ENCODE measurements around the gene CSNK1G1. TPM values are rescaled to one million over a fixed set of nuclear protein-coding genes. Genes with fewer than 3 reads are reported as not detected.

The CSNK1G1 gene
- polyA plus RNA-seq, 2 of the 4 experiments (the other 2 are of a cell fraction): 11.0 to 36.3 TPM

DNA sequence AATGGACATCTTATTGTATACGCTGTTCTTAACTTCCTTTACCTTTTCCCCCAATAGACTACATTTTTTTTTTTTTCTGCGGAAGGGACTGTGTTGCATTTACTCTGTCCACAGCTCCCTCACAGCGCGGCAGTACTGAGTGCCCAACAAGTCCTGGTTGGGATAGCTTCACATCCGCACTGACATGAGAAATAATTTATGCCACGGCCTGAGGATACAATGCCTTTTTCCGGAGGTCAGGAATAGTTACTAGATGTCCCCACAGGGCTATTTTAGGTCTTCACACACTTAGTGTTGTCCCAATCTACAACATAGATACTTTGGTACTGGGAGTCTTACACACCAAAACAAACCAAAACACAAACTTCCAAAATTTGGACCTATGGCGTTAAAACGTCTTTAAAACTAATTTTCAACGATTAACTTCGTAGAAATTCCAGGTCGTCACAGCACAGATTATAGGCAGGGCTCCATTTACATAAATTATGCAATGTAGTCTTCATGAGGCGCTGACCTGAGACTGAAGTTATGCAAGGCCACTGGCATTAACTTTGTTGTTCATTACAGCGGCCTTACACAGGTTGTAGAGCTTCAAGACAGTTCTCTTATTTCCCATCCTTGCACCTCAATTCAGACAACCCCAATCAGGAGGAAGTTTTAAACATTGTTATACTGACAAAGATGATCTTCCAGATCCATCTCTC is 192.2 kb downstream of the CSNK1G1 start:
- CTCF ChIA-PET: interaction anchor here (0.6 to 5.7 kb wide), 18 partner anchors 9 to 564 kb away, joined by 3 to 69 read pairs (median 5); partner anchors contain the start of genes CSNK1G1 and SNX22
- POLR2A ChIA-PET: interaction anchor here (1.1 to 2.3 kb wide), 5 partner anchors 10 to 224 kb away, joined by 3 to 19 read pairs (median 6); partner anchors contain the start of genes SNX1 and TRIP4
- peak overlapping the region; percentile 73 to 80 for H3K27ac ChIP-seq
- TF ChIP-seq MYC (IDR thresholded peaks at IDR 0.05; ENCODE audit: borderline replicate concordance, low read length) (no peak), PHF8 (IDR thresholded peaks at IDR 0.05; ENCODE audit: borderline replicate concordance, low read depth) (0 out of 2 replicates have a peak, but pooled peaks have one; percentile 0)
- peak; percentile 5 to 10; a peak in 3 of 6 replicates for ATAC-seq
- FAIRE-seq: no peak
- no peak for DNase-seq (ENCODE audit: low read depth in 1 of 2, low spot score in 1 of 2)
- peak overlapping the region; percentile 33 for H3K4me3 ChIP-seq
- 74% methylated on average over 14 of the region's 14 CpGs for WGBS (ENCODE audit: missing lambda C conversion rate)
- peaks cover 32% of the 10 kb centered on the region for H3K4me1 ChIP-seq
- H3K9me3 ChIP-seq: no peaks in the 10 kb centered on the region
- peak overlapping the region; percentile 76 for H3K4me2 ChIP-seq

- Histone ChIP-seq H3K4me2 (peak within 1 kb of the TSS; percentile 95), H3K4me3 (peak within 1 kb of the TSS; percentile 80), H3K27ac (peak within 1 kb of the TSS; percentile 85 to 92), H3K9me3 (no peaks in the 10 kb centered on the region), H3K4me1 (peaks cover 32% of the 10 kb centered on the region)
- 5% methylated on average over 22 of the region's 69 CpGs for WGBS (ENCODE audit: missing lambda C conversion rate)
- ChIA-PET POLR2A (interaction anchor here (0.5 to 2.3 kb wide), 7 partner anchors 9 to 263 kb away, joined by 3 to 19 read pairs (median 6); partner anchors contain the start of genes SNX1 and TRIP4), CTCF (interaction anchor here (0.6 to 5.7 kb wide), 17 partner anchors 9 to 565 kb away, joined by 3 to 69 read pairs (median 4); partner anchors contain the start of genes CSNK1G1 and SNX22)
- ATAC-seq (peak; percentile 96 to 97), FAIRE-seq (no peak), DNase-seq (ENCODE audit: low read depth in 1 of 2, low spot score in 1 of 2) (peak; percentile 98)
- TF ChIP-seq PHF8 (IDR thresholded peaks at IDR 0.05; ENCODE audit: borderline replicate concordance, low read depth) (peak; percentile 87), RAD21 (conservative IDR thresholded peaks at IDR 0.05 in 1 of 2, IDR thresholded peaks at IDR 0.05 in 1 of 2) (peak; percentile 78 to 83), HOXB5 (CRISPR knock-in tag; IDR thresholded peaks at IDR 0.05) (no peak), CEBPB (IDR thresholded peaks at IDR 0.05) (peak in 1 of 2 experiments; percentile 37; a peak in 1 of 4 replicates), CHD4 (IDR thresholded peaks at IDR 0.05; ENCODE audit: borderline replicate concordance) (no peak), CBX8 (IDR thresholded peaks at IDR 0.05) (no peak), RNF2 (IDR thresholded peaks at IDR 0.05; ENCODE audit: borderline replicate concordance, low read depth) (no peak), CBX2 (IDR thresholded peaks at IDR 0.05; ENCODE audit: borderline replicate concordance, low read depth) (no peak), NPAS2 (CRISPR knock-in tag; IDR thresholded peaks at IDR 0.05; ENCODE audit: borderline replicate concordance) (no peak), FOSB (CRISPR knock-in tag; IDR thresholded peaks at IDR 0.05) (no peak), ZNF302 (CRISPR knock-in tag; IDR thresholded peaks at IDR 0.05) (no peak), JUN (IDR thresholded peaks at IDR 0.05) (peak; percentile 66 to 96; a peak in 3 of 5 replicates), ZSCAN20 (CRISPR knock-in tag; IDR thresholded peaks at IDR 0.05) (no peak), NFE2L2 (conservative IDR thresholded peaks at IDR 0.05; ENCODE audit: low read length) (no peak), ELK1 (IDR thresholded peaks at IDR 0.05; ENCODE audit: low read depth, low read length) (no peak), REST (IDR thresholded peaks at IDR 0.05) (no peak), POLR2A (IDR thresholded peaks at IDR 0.05; ENCODE audit: low read length) (peak; percentile 94), HOXB13 (CRISPR knock-in tag; IDR thresholded peaks at IDR 0.05; ENCODE audit: low read depth) (no peak), BCL3 (IDR thresholded peaks at IDR 0.05) (peak; percentile 82; the same call in 2 of the 3 replicates), RARB (CRISPR knock-in tag; IDR thresholded peaks at IDR 0.05) (no peak), EHF (CRISPR knock-in tag; IDR thresholded peaks at IDR 0.05) (no peak), SMC3 (IDR thresholded peaks at IDR 0.05) (peak; percentile 49; the same call in 2 of the 3 replicates), TP53 (CRISPR knock-in tag; IDR thresholded peaks at IDR 0.05) (0 out of 2 replicates have a peak, but pooled peaks have one; percentile 22)
- TF ChIP-seq, protein P1, sequence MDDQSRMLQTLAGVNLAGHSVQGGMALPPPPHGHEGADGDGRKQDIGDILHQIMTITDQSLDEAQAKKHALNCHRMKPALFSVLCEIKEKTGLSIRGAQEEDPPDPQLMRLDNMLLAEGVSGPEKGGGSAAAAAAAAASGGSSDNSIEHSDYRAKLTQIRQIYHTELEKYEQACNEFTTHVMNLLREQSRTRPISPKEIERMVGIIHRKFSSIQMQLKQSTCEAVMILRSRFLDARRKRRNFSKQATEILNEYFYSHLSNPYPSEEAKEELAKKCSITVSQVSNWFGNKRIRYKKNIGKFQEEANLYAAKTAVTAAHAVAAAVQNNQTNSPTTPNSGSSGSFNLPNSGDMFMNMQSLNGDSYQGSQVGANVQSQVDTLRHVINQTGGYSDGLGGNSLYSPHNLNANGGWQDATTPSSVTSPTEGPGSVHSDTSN (IDR thresholded peaks at IDR 0.05): no peak; the same call in 1 of the 2 replicates
- TF ChIP-seq, protein P2, sequence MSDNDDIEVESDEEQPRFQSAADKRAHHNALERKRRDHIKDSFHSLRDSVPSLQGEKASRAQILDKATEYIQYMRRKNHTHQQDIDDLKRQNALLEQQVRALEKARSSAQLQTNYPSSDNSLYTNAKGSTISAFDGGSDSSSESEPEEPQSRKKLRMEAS (IDR thresholded peaks at IDR 0.05): peak; percentile 85
Measured at GRCh38 chr15:64162869-64163658, 192.9 kb downstream of the CSNK1G1 start, which contains the start of gene PPIB. Gene PPIB, minus strand, starts transcription at chr15:64163022. Its CDS starts 36 bp downstream, at chr15:64162986.

All from A549 (cell line).